Mesothelial cell of epicardium (in vitro differentiated cells): ENCODE measurements around the gene DEK. TPM values are rescaled to one million over a fixed set of nuclear protein-coding genes. Genes with fewer than 3 reads are reported as not detected.
"Not testable (repeated sequence)": the region's sequence is repeated elsewhere in the genome, so short reads cannot be mapped to it uniquely, and the experiment has no call there.

ENCODE experiments used
- DNase-seq, 2 experiments: peaks; one replicate each; pipeline ENCODE4 v3.0.0; 2021; ENCODE audit warnings: low spot score in 2 of 2; ENCODE audit not compliant: unreplicated experiment in 2 of 2
- H3K27ac Mint-ChIP-seq: 2 replicates; pipeline ENCODE4 v1.8.0; 2021; ENCODE audit warnings: mixed read lengths
- H3K27me3 Mint-ChIP-seq: 2 replicates; pipeline ENCODE4 v1.8.0; 2021; ENCODE audit warnings: low read depth, mixed read lengths
- H3K36me3 Mint-ChIP-seq: 2 replicates; pipeline ENCODE4 v1.8.0; 2021; ENCODE audit warnings: mixed read lengths
- H3K4me1 Mint-ChIP-seq: 2 replicates; pipeline ENCODE4 v1.8.0; 2021; ENCODE audit warnings: mixed read lengths
- H3K4me3 Mint-ChIP-seq: 2 replicates; pipeline ENCODE4 v1.8.0; 2021; ENCODE audit warnings: mild to moderate bottlenecking, moderate library complexity, mixed read lengths
- H3K9me3 Mint-ChIP-seq: 2 replicates; pipeline ENCODE4 v1.8.0; 2021; ENCODE audit warnings: mixed read lengths
- total RNA-seq: library from RNA; stranded (reverse); gene quantifications from 3 replicates; pipeline ENCODE4 v1.2.1, GENCODE V29; 2021
- TF ChIP-seq, protein P1 (sequence below): fragments of 200-600 bp; sonication (generic); IDR thresholded peaks from one replicate; pipeline ENCODE4 v1.5.0; 2021; ENCODE audit warnings: antibody characterized with exemption; ENCODE audit not compliant: unreplicated experiment

The DEK gene
- total RNA-seq, 1 donor from 2014 or later: 79.5 TPM

DNA sequence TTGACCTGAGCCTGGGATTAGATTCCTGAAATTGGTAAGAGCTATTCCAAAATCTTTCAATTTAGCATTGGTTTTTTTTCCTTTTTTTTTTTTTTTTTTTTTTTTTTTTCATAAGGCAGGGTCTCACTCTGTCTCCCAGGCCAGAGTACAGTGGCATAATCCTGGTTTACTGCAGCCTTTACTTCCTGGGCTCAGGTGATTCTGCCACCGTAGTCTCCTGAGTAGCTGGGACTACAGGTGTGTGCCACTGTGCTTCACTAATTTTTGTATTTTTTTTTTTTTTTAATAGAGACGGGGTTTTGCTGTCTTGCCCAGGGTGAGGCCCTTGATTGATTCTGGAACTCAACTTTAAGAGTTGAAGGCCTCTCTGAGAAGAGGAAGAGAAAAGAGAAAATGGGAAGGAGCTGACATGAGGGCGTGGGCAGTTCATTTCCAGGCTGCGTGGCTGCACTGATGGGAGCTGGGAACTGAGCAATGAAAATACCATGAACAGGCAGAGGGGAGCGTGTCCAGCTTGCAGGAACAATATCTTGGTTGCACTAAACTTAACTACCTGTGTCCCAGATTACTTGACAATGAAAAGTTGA, 84.5 kb downstream of the DEK start:
- H3K27ac Mint-ChIP-seq: no peak overlapping the region
- no peaks in the 10 kb centered on the region for H3K4me1 Mint-ChIP-seq
- no peak overlapping the region for H3K4me3 Mint-ChIP-seq
- H3K9me3 Mint-ChIP-seq: peaks cover 23% of the 10 kb centered on the region
- no peak for DNase-seq
- TF ChIP-seq, protein P1, sequence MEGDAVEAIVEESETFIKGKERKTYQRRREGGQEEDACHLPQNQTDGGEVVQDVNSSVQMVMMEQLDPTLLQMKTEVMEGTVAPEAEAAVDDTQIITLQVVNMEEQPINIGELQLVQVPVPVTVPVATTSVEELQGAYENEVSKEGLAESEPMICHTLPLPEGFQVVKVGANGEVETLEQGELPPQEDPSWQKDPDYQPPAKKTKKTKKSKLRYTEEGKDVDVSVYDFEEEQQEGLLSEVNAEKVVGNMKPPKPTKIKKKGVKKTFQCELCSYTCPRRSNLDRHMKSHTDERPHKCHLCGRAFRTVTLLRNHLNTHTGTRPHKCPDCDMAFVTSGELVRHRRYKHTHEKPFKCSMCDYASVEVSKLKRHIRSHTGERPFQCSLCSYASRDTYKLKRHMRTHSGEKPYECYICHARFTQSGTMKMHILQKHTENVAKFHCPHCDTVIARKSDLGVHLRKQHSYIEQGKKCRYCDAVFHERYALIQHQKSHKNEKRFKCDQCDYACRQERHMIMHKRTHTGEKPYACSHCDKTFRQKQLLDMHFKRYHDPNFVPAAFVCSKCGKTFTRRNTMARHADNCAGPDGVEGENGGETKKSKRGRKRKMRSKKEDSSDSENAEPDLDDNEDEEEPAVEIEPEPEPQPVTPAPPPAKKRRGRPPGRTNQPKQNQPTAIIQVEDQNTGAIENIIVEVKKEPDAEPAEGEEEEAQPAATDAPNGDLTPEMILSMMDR: no peak
- no peaks in the 10 kb centered on the region for H3K27me3 Mint-ChIP-seq
- peaks cover 35% of the 10 kb centered on the region for H3K36me3 Mint-ChIP-seq

DNA sequence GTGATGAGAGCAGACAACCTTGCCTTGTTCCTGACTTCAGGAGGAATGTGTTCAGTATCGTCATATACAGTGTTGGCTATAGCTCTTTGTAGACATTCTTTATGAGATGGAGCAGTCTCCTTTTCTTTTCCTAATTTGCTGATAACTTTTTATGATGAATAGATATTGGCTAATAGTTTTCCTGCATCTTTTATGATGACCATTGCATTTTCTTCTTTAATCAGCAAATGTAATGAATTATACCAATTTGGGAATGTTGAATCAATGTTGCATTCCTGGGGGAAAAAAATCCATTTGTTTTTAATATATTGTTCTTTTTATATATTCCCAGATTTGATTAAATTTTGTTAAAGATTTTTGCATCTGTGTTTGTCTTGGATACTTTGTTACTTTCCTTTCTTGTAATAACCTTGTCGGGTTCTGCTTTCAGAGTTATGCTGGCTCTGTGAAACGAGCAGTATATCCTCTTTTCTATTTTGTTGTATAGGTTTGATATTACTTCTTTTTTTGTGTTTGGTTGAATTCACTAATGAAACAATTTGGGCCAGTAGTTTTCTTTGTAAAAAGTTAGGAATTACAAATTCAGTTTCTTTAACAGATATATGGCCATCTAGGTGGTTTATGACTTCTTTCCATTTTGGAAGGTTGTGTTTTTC, 85.2 kb downstream of the DEK start:
- Mint-ChIP-seq H3K4me1 (no peaks in the 10 kb centered on the region), H3K27ac (no peak overlapping the region), H3K36me3 (peaks cover 41% of the 10 kb centered on the region), H3K4me3 (no peak overlapping the region), H3K9me3 (peaks cover 26% of the 10 kb centered on the region), H3K27me3 (no peaks in the 10 kb centered on the region)
- TF ChIP-seq, protein P1: no peak
- no peak for DNase-seq

DNA sequence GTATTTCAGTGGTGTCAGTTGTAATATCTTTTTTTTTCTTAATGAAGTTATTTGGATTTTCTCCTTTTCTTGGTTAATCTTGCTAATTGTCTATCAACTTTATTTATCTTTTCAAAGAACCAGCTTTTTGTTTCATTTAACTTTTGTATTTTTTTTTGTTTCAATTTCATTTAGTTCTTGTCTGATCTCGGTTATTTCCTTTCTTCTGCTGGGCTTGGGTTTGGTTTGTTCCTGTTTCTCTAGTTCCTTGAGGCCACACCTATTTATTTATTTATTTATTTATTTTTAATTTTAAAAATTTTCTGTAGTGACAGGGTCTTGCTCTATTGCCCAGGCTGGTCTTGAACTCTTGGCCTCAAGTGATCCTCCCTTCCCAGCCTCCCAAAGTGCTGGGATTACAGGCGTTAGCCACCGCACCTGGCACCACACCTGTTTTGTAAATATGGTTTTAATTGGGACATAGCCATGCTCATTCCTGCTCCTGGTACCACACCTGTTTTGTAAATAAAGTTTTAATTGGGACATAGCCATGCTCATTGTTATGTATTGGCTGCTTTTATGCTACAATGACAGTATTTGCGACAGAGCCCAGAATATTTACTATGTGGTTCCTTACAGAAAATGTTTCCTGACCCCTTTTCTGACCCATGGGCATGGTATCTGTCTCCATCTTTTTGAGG, 86.9 kb downstream of the DEK start:
- H3K9me3 Mint-ChIP-seq: peaks cover 26% of the 10 kb centered on the region
- DNase-seq: no peak
- no peaks in the 10 kb centered on the region for H3K27me3 Mint-ChIP-seq
- no peaks in the 10 kb centered on the region for H3K4me1 Mint-ChIP-seq
- peaks cover 40% of the 10 kb centered on the region for H3K36me3 Mint-ChIP-seq
- TF ChIP-seq, protein P1: no peak
- no peak overlapping the region for H3K4me3 Mint-ChIP-seq
- no peak overlapping the region for H3K27ac Mint-ChIP-seq

DNA sequence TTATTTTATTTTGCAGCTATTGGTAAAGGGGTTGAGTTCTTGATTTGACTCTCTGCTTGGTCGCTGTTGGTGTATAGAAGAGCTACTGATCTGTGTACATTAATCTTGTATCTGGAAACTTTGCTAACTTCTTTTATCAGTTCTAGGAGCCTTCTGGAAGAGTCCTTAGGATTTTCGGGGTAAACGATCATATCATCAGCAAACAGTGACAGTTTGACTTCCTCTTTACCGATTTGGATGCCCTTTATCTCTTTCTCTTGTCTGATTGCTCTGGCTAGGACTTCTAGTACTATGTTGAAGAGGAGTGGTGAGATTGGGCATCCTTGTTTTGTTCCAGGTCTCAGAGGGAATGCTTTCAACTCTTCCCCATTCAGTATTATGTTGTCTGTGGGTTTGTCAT, 88.1 kb downstream of the DEK start:
- H3K9me3 Mint-ChIP-seq: peaks cover 26% of the 10 kb centered on the region
- H3K27me3 Mint-ChIP-seq, H3K4me3 Mint-ChIP-seq, H3K27ac Mint-ChIP-seq, DNase-seq, H3K4me1 Mint-ChIP-seq: not testable (repeated sequence)
- peaks cover 47% of the 10 kb centered on the region for H3K36me3 Mint-ChIP-seq

Other genes with a start within 250 kb of the DEK start
- gene NHLRC1, start 141.9 kb downstream of the DEK start, total RNA-seq: 1.2 to 1.9 TPM (median 1.8 TPM) in 3 replicates
- 7.8 to 8.2 TPM (median 8.0 TPM) in 3 replicates for gene TPMT, start 109.5 kb downstream of the DEK start, total RNA-seq
- 15.2 to 17.3 TPM (median 16.1 TPM) in 3 replicates for gene KDM1B, start 109.1 kb downstream of the DEK start, total RNA-seq
- 5.1 to 5.5 TPM (median 5.4 TPM) in 3 replicates for gene RNF144B, start 122.8 kb upstream of the DEK start, total RNA-seq